DOHH2 (cell line): ENCODE data around the gene IGF2.

Experiments used
- CTCF ChIP-seq: fragments of 200-600 bp; sonication (generic); IDR thresholded peaks from one replicate; pipeline ENCODE4 v1.5.1; 2014; ENCODE audit warnings: antibody characterized with exemption, mild to moderate bottlenecking, low read depth, low read length; ENCODE audit not compliant: poor library complexity, severe bottlenecking
- EZH2phosphoT487 ChIP-seq: fragments of 200-600 bp; sonication (generic); IDR thresholded peaks from 2 replicates; pipeline ENCODE4 v1.6.1; 2017; ENCODE audit warnings: borderline replicate concordance, mild to moderate bottlenecking, antibody characterized with exemption, low read length, moderate library complexity, mixed read lengths

- TF ChIP-seq CTCF = no peak
- no peak for TF ChIP-seq EZH2phosphoT487
Observed at GRCh38 chr11:2089536-2090165, 49.5 kb downstream of the IGF2 start.
